Left ventricle myocardium inferior (tissue), 1 donor: ENCODE results near the gene CCN2. TPM values are rescaled to one million over a fixed set of nuclear protein-coding genes. Genes with fewer than 3 reads are reported as not detected.

Experiments used
- DNase-seq: peaks from one replicate; pipeline ENCODE4 v3.0.0-alpha.2; 2020
- H3K27ac ChIP-seq: fragments of 200-600 bp; replicated peaks from 2 replicates; pipeline ENCODE4 v1.8.0; 2021
- H3K27me3 ChIP-seq: fragments of 200-600 bp; 2 replicates; pipeline ENCODE4 v1.8.0; 2021; ENCODE audit warnings: low read depth
- H3K36me3 ChIP-seq: fragments of 200-600 bp; 2 replicates; pipeline ENCODE4 v1.8.0; 2021
- H3K4me1 ChIP-seq: fragments of 200-600 bp; 2 replicates; pipeline ENCODE4 v1.8.0; 2021
- H3K4me3 ChIP-seq: fragments of 200-600 bp; 2 replicates; pipeline ENCODE4 v1.8.0; 2021; ENCODE audit warnings: mild to moderate bottlenecking, moderate library complexity
- H3K9me3 ChIP-seq: fragments of 200-600 bp; replicated peaks from 2 replicates; pipeline ENCODE4 v1.8.0; 2021
- CTCF ChIP-seq: fragments of 200-600 bp; IDR thresholded peaks from 2 replicates; pipeline ENCODE4 v1.8.0; 2021; ENCODE audit warnings: antibody characterized with exemption, mild to moderate bottlenecking, borderline replicate concordance
- intact Hi-C: fragments of 100-400 bp; cut with micrococcal nuclease; formaldehyde crosslinking; loops from one replicate; pipeline ENCODE4 v1.11.0; 2022
- total RNA-seq: library from RNA; stranded (reverse); fragmentation: NEBNext Ultra II Directional; extraction: Animal tissue kit (Norgen Biotek cat#: 25700); gene quantifications from one replicate; pipeline ENCODE4 v1.2.1, GENCODE V29; 2021
- donor health status: DM: no; HTN: yes; CAD: no; lungs with severe emphysema.

Gene CCN2
- total RNA-seq, 1 donor from 2014 or later, result 33.0 TPM

- no peaks in the 10 kb centered on the region for H3K27me3 ChIP-seq
- H3K27ac ChIP-seq, result no peak overlapping the region
- H3K9me3 ChIP-seq, result no peaks in the 10 kb centered on the region
- no peaks in the 10 kb centered on the region for H3K4me1 ChIP-seq
- intact Hi-C loops, result no loop called here
- TF ChIP-seq CTCF, result no peak
- no peak overlapping the region for H3K4me3 ChIP-seq
- no peaks in the 10 kb centered on the region for H3K36me3 ChIP-seq
- DNase-seq, result no peak
These were observed 11.9 kb upstream of the CCN2 start for GRCh38 chr6:131963063-131963462.

- peak; percentile 42 for TF ChIP-seq CTCF
- Histone ChIP-seq H3K27ac (no peak overlapping the region), H3K9me3 (no peaks in the 10 kb centered on the region), H3K36me3 (no peaks in the 10 kb centered on the region), H3K4me1 (peaks cover under 1% of the 10 kb centered on the region), H3K27me3 (no peaks in the 10 kb centered on the region), H3K4me3 (no peak overlapping the region)
- DNase-seq, result no peak
- intact Hi-C loops, result no loop called here
These were observed 9.4 kb upstream of the CCN2 start for GRCh38 chr6:131960371-131961133.

- Histone ChIP-seq H3K27ac (no peak overlapping the region), H3K36me3 (no peaks in the 10 kb centered on the region), H3K4me3 (no peak overlapping the region), H3K27me3 (no peaks in the 10 kb centered on the region), H3K9me3 (no peaks in the 10 kb centered on the region), H3K4me1 (peaks cover 18% of the 10 kb centered on the region)
- no peak for TF ChIP-seq CTCF
- intact Hi-C loops, result no loop called here
- DNase-seq, result no peak
These were observed 7.6 kb upstream of the CCN2 start for GRCh38 chr6:131958542-131959470.

- intact Hi-C loops, result no loop called here
- Histone ChIP-seq H3K36me3 (no peaks in the 10 kb centered on the region), H3K4me3 (no peak overlapping the region), H3K4me1 (peaks cover 18% of the 10 kb centered on the region), H3K27me3 (no peaks in the 10 kb centered on the region), H3K9me3 (no peaks in the 10 kb centered on the region), H3K27ac (no peak overlapping the region)
- DNase-seq, result no peak
- TF ChIP-seq CTCF, result no peak
These were observed 6.9 kb upstream of the CCN2 start for GRCh38 chr6:131958095-131958494.

GRCh38 chr6:131955876-131956275 lies 4.7 kb upstream of the CCN2 start:
- no peak for DNase-seq
- Histone ChIP-seq H3K4me3 (no peak overlapping the region), H3K27me3 (no peaks in the 10 kb centered on the region), H3K27ac (no peak overlapping the region), H3K4me1 (peaks cover 38% of the 10 kb centered on the region), H3K9me3 (no peaks in the 10 kb centered on the region), H3K36me3 (no peaks in the 10 kb centered on the region)
- intact Hi-C loops, result no loop called here
- no peak for TF ChIP-seq CTCF
